NAMALWA (cell line): Measurements from ENCODE around the gene TNFRSF12A.

Source experiments
- DNase-seq: peaks from one replicate; pipeline ENCODE4 v3.0.0-alpha.2; 2015; ENCODE audit warnings: low spot score

The TNFRSF12A gene

GRCh38 chr16:3020247-3020603 is at the start of gene TNFRSF12A:
Gene TNFRSF12A (plus strand): TSS chr16:3020368. CDS start chr16:3020398, 30 bp downstream.
- DNase-seq, result peak; percentile 83

- DNase-seq, result no peak
These were observed 49.6 kb upstream of the TNFRSF12A start for GRCh38 chr16:2970563-2970962.

GRCh38 chr16:2971134-2971984 is 48.8 kb upstream of the TNFRSF12A start:
- DNase-seq, result no peak

- no peak for DNase-seq
These were observed 48.0 kb upstream of the TNFRSF12A start for GRCh38 chr16:2971985-2972784.

GRCh38 chr16:2973093-2973492 is 47.1 kb upstream of the TNFRSF12A start:
- no peak for DNase-seq

- DNase-seq, result no peak
These were observed 46.4 kb upstream of the TNFRSF12A start for GRCh38 chr16:2973605-2974318.

GRCh38 chr16:2974319-2975056 is 45.7 kb upstream of the TNFRSF12A start:
- no peak for DNase-seq

GRCh38 chr16:2975161-2975795 is 44.9 kb upstream of the TNFRSF12A start:
- no peak for DNase-seq

GRCh38 chr16:2976201-2976600 is 44.0 kb upstream of the TNFRSF12A start:
- DNase-seq, result no peak

GRCh38 chr16:2976673-2977072 is 43.5 kb upstream of the TNFRSF12A start:
- no peak for DNase-seq

GRCh38 chr16:2977440-2977839 is 42.7 kb upstream of the TNFRSF12A start:
- no peak for DNase-seq

GRCh38 chr16:2979669-2980226 is 40.4 kb upstream of the TNFRSF12A start:
- DNase-seq, result peak; percentile 39

- DNase-seq, result peak; percentile 93
These were observed 39.7 kb upstream of the TNFRSF12A start, which contains the start of gene PKMYT1 for GRCh38 chr16:2980227-2981176. Gene PKMYT1 (minus strand): TSS chr16:2980446. CDS start chr16:2979657, 789 bp downstream.

GRCh38 chr16:2981177-2981898 is 38.8 kb upstream of the TNFRSF12A start:
- DNase-seq, result no peak

- no peak for DNase-seq
These were observed 38.3 kb upstream of the TNFRSF12A start for GRCh38 chr16:2981899-2982250.

GRCh38 chr16:2982402-2982801 is 37.8 kb upstream of the TNFRSF12A start:
- DNase-seq, result no peak

GRCh38 chr16:2983706-2984136 is 36.4 kb upstream of the TNFRSF12A start:
- DNase-seq, result peak; percentile 76

- DNase-seq, result no peak
These were observed 34.7 kb upstream of the TNFRSF12A start for GRCh38 chr16:2985462-2985861.

- no peak for DNase-seq
These were observed 34.2 kb upstream of the TNFRSF12A start for GRCh38 chr16:2985893-2986355.
